ENCODE data around the gene RALB. TPM values are rescaled to one million over a fixed set of nuclear protein-coding genes. Genes with fewer than 3 reads are reported as not detected.

The RALB gene
- total RNA-seq, 1 experiment from 2014 or later, result 24.6 TPM

GRCh38 chr2:120255986-120256650 lies 3.5 kb downstream of the RALB start:
- H4K20me1 ChIP-seq (ENCODE audit: control insufficient read depth, insufficient read depth, insufficient read length), result no peaks in the 10 kb centered on the region
- no peak overlapping the region for H3K23ac ChIP-seq (ENCODE audit: insufficient read length, low read depth, low read length)
- H2BK12ac ChIP-seq (ENCODE audit: insufficient read length, low read depth, low read length), result no peak overlapping the region
- no CpG with 5 or more reads among the region's 9 CpGs for WGBS (ENCODE audit: extremely low coverage, insufficient read length, low lambda C conversion rate)
- H2AK5ac ChIP-seq (ENCODE audit: insufficient read length, low read length), result no peak overlapping the region
- no peaks in the 10 kb centered on the region for H3K9me3 ChIP-seq (ENCODE audit: control insufficient read depth, low read depth, low read length)
- Mint-ChIP-seq H3K27me3 (ENCODE audit: low read depth) (peaks cover 27% of the 10 kb centered on the region), H3K36me3 (ENCODE audit: insufficient read depth in 1 of 3, low read depth in 3 of 3) (peaks cover 9 to 15% (median 11%) of the 10 kb centered on the region in 3 experiments), H3K4me3 (no peak overlapping the region; a peak in 1 of 5 replicates), H3K9me3 (peaks cover 6 to 15% of the 10 kb centered on the region in 2 experiments), H3K27ac (no peak overlapping the region), H3K4me1 (peaks cover 31% of the 10 kb centered on the region in 2 experiments)
- H3K4me1 ChIP-seq (ENCODE audit: insufficient read depth, low read length), result no peaks in the 10 kb centered on the region
- no peak overlapping the region for H3K14ac ChIP-seq (ENCODE audit: insufficient read depth, low read length)
- H2BK20ac ChIP-seq (ENCODE audit: low read depth, low read length, poor library complexity, severe bottlenecking), result no peak overlapping the region
- H4K5ac ChIP-seq (ENCODE audit: insufficient read length, low read depth, low read length), result no peak overlapping the region
- H3K18ac ChIP-seq (ENCODE audit: insufficient read length, low read depth, low read length), result no peak overlapping the region
- DNase-seq, result no peak
- no peak overlapping the region for H3K4ac ChIP-seq (ENCODE audit: low read depth, low read length)
- no peak overlapping the region for H2BK15ac ChIP-seq (ENCODE audit: low read depth, low read length)
- no peak overlapping the region for H3K4me2 ChIP-seq (ENCODE audit: insufficient read depth, insufficient read length, low read length)
- H2BK5ac ChIP-seq (ENCODE audit: insufficient read length, low read length), result no peak overlapping the region
- H3K79me2 ChIP-seq (ENCODE audit: insufficient read depth, low read length), result no peaks in the 10 kb centered on the region
- TF ChIP-seq, protein P1, sequence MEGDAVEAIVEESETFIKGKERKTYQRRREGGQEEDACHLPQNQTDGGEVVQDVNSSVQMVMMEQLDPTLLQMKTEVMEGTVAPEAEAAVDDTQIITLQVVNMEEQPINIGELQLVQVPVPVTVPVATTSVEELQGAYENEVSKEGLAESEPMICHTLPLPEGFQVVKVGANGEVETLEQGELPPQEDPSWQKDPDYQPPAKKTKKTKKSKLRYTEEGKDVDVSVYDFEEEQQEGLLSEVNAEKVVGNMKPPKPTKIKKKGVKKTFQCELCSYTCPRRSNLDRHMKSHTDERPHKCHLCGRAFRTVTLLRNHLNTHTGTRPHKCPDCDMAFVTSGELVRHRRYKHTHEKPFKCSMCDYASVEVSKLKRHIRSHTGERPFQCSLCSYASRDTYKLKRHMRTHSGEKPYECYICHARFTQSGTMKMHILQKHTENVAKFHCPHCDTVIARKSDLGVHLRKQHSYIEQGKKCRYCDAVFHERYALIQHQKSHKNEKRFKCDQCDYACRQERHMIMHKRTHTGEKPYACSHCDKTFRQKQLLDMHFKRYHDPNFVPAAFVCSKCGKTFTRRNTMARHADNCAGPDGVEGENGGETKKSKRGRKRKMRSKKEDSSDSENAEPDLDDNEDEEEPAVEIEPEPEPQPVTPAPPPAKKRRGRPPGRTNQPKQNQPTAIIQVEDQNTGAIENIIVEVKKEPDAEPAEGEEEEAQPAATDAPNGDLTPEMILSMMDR (conservative IDR thresholded peaks at IDR 0.05), result no peak
- H3K27me3 ChIP-seq (ENCODE audit: insufficient read depth, low read length), result peaks cover 11% of the 10 kb centered on the region; the same call in 1 of the 2 replicates
- H3K56ac ChIP-seq (ENCODE audit: insufficient read length, low read depth, low read length), result no peak overlapping the region
- no peaks in the 10 kb centered on the region for H3K79me1 ChIP-seq (ENCODE audit: insufficient read depth, low read depth, low read length, poor library complexity, severe bottlenecking)
- H4K8ac ChIP-seq (replicated peaks; ENCODE audit: insufficient read length, low read depth, low read length), result no peak overlapping the region
- peaks cover 12% of the 10 kb centered on the region for H3K23me2 ChIP-seq (ENCODE audit: insufficient read length, low read depth, low read length, poor library complexity, severe bottlenecking)
- H2AFZ ChIP-seq (ENCODE audit: low read length), result no peak overlapping the region
- no peak overlapping the region for H2BK120ac ChIP-seq (ENCODE audit: low read depth, low read length, poor library complexity, severe bottlenecking)
- no peak overlapping the region for H3K27ac ChIP-seq (ENCODE audit: insufficient read length, low read depth, low read length)
- H3T11ph ChIP-seq (ENCODE audit: low read length), result no peak overlapping the region
- H4K91ac ChIP-seq (ENCODE audit: insufficient read length, low read depth, low read length), result no peak overlapping the region
- H3K9ac ChIP-seq (ENCODE audit: extremely low read depth, insufficient read length, low read length), result no peak overlapping the region

Data from H9 (cell line).